Measurements from ENCODE around the gene PLA2G1B. TPM values are rescaled to one million over a fixed set of nuclear protein-coding genes. Genes with fewer than 3 reads are reported as not detected.

Gene PLA2G1B
- total and polyA plus RNA-seq, 4 experiments from 2014 or later = 0.99 TPM; not detected in 3

DNA sequence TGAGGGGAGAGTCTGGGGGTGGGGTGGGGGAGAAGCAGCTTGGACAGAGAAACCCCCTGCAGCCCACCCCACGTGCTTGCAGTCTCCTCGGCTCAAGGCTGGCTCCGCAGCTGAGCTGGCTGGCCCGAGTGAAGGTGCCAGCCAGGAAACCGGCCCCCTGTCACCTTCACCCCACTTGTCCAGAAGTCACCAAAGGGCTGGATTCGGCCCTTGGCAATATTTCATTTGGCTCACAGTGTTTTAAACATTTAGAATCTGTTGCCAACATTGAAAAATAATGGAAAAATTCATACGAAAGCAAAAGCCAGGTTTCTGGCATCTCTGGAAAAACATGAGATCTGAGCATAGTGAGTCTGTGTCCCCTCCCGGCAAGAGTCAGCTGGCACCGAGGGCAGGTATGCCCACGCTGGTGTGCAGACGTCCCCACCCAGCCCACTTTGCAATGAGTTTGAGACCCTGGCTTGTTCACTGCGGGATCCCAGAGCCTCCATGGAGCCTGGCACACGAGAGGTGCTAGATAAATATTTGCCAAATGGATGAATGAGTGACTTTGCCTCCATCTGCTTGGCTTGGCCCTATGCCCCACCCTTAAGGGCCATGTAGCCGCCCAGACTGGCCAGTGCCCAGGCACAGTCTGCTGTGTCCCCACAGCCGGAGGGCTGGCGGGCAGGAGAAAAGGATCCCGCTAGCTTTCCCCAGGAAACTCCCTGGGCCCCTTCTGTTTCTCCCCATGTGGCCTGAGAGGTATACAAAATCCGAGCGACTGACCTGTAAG lies 23.2 kb upstream of the PLA2G1B start:
- Mint-ChIP-seq H3K4me1 (no peaks in the 10 kb centered on the region), H3K27me3 (peaks cover 4 to 10% of the 10 kb centered on the region in 2 donors), H3K27ac (no peak overlapping the region), H3K4me3 (no peak overlapping the region), H3K36me3 (no peaks in the 10 kb centered on the region), H3K9me3 (no peaks in the 10 kb centered on the region)
- POLR2A ChIA-PET (ENCODE audit: partially characterized antibody) = no interaction called here
- DNase-seq = no peak
- CTCF ChIA-PET (ENCODE audit: partially characterized antibody) = no interaction called here
- Histone ChIP-seq H3K4me1 (ENCODE audit: insufficient read depth, low read length) (no peaks in the 10 kb centered on the region), H3K4me3 (ENCODE audit: low read length in 2 of 2) (no peak overlapping the region), H3K36me3 (ENCODE audit: insufficient read depth, low read length) (no peaks in the 10 kb centered on the region), H3K9me3 (ENCODE audit: control insufficient read depth in 1 of 2, low read length in 2 of 2) (no peaks in the 10 kb centered on the region), H3K27me3 (ENCODE audit: insufficient read depth, low read length) (no peaks in the 10 kb centered on the region), H3K27ac (ENCODE audit: low read depth, low read length) (no peak overlapping the region)
- intact Hi-C loops (cut with micrococcal nuclease) = no loop called here

DNA sequence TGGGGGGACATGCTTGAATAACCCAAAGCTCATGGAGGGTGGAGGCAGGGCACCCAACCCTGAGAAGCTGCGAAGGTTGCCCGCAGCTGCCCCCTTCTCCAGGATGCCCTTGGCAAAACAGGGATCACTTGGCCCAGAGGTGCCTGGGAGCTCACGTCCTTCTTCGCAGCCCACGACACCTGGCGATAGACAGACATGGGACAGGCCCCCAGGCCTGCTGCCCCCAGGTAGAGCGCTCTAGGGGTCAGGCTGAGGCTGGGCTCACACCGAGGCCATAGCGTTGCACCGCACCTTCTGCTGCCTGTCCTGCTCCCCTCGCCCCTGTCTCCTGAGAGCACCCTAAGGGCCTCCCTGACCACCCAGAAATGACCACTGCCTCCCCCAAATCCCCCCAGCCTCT lies 20.2 kb upstream of the PLA2G1B start:
- H3K9me3 Mint-ChIP-seq = no peaks in the 10 kb centered on the region

DNA sequence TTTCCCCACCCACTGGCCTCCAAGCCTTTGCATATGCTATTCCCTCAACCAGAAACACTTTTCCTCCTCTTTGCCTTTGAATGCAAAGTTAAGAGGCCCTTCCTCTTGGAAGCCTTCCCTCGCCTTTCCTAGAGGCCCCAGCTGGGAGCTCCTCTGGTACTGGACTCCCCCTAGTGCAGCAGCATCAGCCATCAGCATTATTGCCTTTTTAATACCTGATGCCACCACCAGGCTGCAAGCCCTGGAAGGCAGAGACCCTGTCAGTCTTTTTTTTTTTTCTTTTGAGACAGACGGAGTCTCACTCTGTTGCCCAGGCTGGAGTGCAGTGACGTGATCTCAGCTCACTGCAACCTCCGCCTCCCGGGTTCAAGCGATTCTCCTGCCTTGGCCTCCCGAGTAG lies 19.1 kb upstream of the PLA2G1B start:
- no peaks in the 10 kb centered on the region for H3K36me3 Mint-ChIP-seq
- POLR2A ChIA-PET (ENCODE audit: partially characterized antibody) = no interaction called here

More for the DNA sequence above, 20.2 kb upstream of the PLA2G1B start:
- Mint-ChIP-seq H3K27me3 (peaks cover 6 to 9% of the 10 kb centered on the region in 2 donors), H3K4me1 (no peaks in the 10 kb centered on the region), H3K36me3 (no peaks in the 10 kb centered on the region), H3K27ac (no peak overlapping the region), H3K4me3 (no peak overlapping the region)
- intact Hi-C loops (cut with micrococcal nuclease) = no loop called here
- H3K4me3 ChIP-seq (ENCODE audit: low read length in 2 of 2) = no peak overlapping the region
- no peaks in the 10 kb centered on the region for H3K27me3 ChIP-seq (ENCODE audit: insufficient read depth, low read length)
- ChIA-PET CTCF (ENCODE audit: partially characterized antibody) (interaction anchor here (1.3 kb wide), 1 partner anchor 13 kb away, joined by 3 read pairs; no protein-coding TSS in a partner anchor), POLR2A (ENCODE audit: partially characterized antibody) (no interaction called here)
- H3K4me1 ChIP-seq (ENCODE audit: insufficient read depth, low read length) = no peaks in the 10 kb centered on the region
- no peaks in the 10 kb centered on the region for H3K9me3 ChIP-seq (ENCODE audit: control insufficient read depth in 1 of 2, low read length in 2 of 2)
- no peaks in the 10 kb centered on the region for H3K36me3 ChIP-seq (ENCODE audit: insufficient read depth, low read length)
- H3K27ac ChIP-seq (ENCODE audit: low read depth, low read length) = no peak overlapping the region
- DNase-seq = no peak

DNA sequence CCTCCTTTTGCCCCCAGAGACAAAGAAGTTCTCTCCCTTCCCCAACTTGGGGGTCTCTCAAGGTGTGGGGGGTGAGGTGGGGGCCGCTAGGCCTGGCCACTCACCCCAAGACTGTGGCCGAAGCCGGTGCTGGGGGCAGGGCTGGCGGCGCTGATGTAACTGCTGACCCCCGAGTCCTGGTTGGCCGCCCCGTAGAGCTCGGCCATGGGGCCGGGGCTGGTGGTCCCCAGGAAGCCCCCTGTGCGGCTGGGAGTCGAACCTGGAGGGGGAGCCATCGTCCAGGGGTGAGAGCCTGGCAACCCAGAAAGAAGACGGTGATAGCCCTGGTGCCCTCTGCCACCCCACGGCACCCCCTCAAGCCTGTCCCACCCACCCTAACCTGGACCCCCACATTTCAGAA lies 18.5 kb upstream of the PLA2G1B start:
- no peaks in the 10 kb centered on the region for H3K9me3 ChIP-seq (ENCODE audit: control insufficient read depth in 1 of 2, low read length in 2 of 2)
- no peak for DNase-seq
- H3K36me3 ChIP-seq (ENCODE audit: insufficient read depth, low read length) = no peaks in the 10 kb centered on the region
- no peaks in the 10 kb centered on the region for H3K27me3 ChIP-seq (ENCODE audit: insufficient read depth, low read length)
- no peak overlapping the region for H3K4me3 ChIP-seq (ENCODE audit: low read length in 2 of 2)
- intact Hi-C loops (cut with micrococcal nuclease) = no loop called here
- H3K36me3 Mint-ChIP-seq = no peaks in the 10 kb centered on the region
- no peak overlapping the region for H3K4me3 Mint-ChIP-seq
- POLR2A ChIA-PET (ENCODE audit: partially characterized antibody) = no interaction called here
- no peaks in the 10 kb centered on the region for H3K4me1 Mint-ChIP-seq
- H3K9me3 Mint-ChIP-seq = no peaks in the 10 kb centered on the region
- CTCF ChIA-PET (ENCODE audit: partially characterized antibody) = no interaction called here
- H3K27me3 Mint-ChIP-seq = peaks cover 4 to 9% of the 10 kb centered on the region in 2 donors
- no peaks in the 10 kb centered on the region for H3K4me1 ChIP-seq (ENCODE audit: insufficient read depth, low read length)
- no peak overlapping the region for H3K27ac Mint-ChIP-seq
- H3K27ac ChIP-seq (ENCODE audit: low read depth, low read length) = no peak overlapping the region

More for the DNA sequence above, 19.1 kb upstream of the PLA2G1B start:
- Histone ChIP-seq H3K27me3 (ENCODE audit: insufficient read depth, low read length) (no peaks in the 10 kb centered on the region), H3K9me3 (ENCODE audit: control insufficient read depth in 1 of 2, low read length in 2 of 2) (no peaks in the 10 kb centered on the region), H3K36me3 (ENCODE audit: insufficient read depth, low read length) (no peaks in the 10 kb centered on the region), H3K27ac (ENCODE audit: low read depth, low read length) (no peak overlapping the region), H3K4me1 (ENCODE audit: insufficient read depth, low read length) (no peaks in the 10 kb centered on the region), H3K4me3 (ENCODE audit: low read length in 2 of 2) (no peak overlapping the region)
- intact Hi-C loops (cut with micrococcal nuclease) = no loop called here
- H3K4me1 Mint-ChIP-seq = no peaks in the 10 kb centered on the region
- no peak for DNase-seq
- no peaks in the 10 kb centered on the region for H3K9me3 Mint-ChIP-seq
- peaks cover 4 to 9% of the 10 kb centered on the region in 2 donors for H3K27me3 Mint-ChIP-seq
- CTCF ChIA-PET (ENCODE audit: partially characterized antibody) = no interaction called here
- no peak overlapping the region for H3K27ac Mint-ChIP-seq
- no peak overlapping the region for H3K4me3 Mint-ChIP-seq

DNA sequence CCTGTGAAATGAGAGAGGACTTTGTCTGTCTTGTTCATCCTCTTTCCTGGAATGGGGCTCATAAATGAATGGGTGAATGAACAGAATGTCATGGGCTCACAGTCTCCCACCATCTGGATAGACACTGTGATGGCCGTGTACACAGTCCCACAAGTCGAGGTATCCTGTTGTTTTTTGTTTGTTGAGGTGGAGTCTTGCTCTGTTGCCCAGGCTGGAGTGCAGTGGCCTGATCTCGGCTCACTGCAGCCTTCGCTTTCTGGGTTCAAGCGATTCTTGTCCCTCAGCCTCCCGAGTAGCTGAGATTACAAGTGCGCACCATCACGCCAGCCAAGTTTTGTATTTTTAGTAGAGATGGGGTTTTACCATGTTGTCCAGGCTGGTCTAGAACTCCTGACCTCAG lies 16.1 kb upstream of the PLA2G1B start:
- Histone ChIP-seq H3K36me3 (ENCODE audit: insufficient read depth, low read length) (no peaks in the 10 kb centered on the region), H3K4me3 (ENCODE audit: low read length in 2 of 2) (no peak overlapping the region), H3K27ac (ENCODE audit: low read depth, low read length) (no peak overlapping the region), H3K9me3 (ENCODE audit: control insufficient read depth in 1 of 2, low read length in 2 of 2) (no peaks in the 10 kb centered on the region), H3K27me3 (ENCODE audit: insufficient read depth, low read length) (no peaks in the 10 kb centered on the region), H3K4me1 (ENCODE audit: insufficient read depth, low read length) (no peaks in the 10 kb centered on the region)
- H3K9me3 Mint-ChIP-seq = peaks cover 0 to 1% (median under 1%) of the 10 kb centered on the region in 8 donors
- intact Hi-C loops (cut with micrococcal nuclease) = no loop called here
- H3K27me3 Mint-ChIP-seq = peaks cover 5 to 8% of the 10 kb centered on the region in 2 donors
- H3K4me1 Mint-ChIP-seq = no peaks in the 10 kb centered on the region
- H3K4me3 Mint-ChIP-seq = no peak overlapping the region
- H3K27ac Mint-ChIP-seq = no peak overlapping the region
- no peak for DNase-seq
- H3K36me3 Mint-ChIP-seq = no peaks in the 10 kb centered on the region
- ChIA-PET CTCF (ENCODE audit: partially characterized antibody) (interaction anchor here (0.6 kb wide), 1 partner anchor 23 kb away, joined by 3 read pairs; no protein-coding TSS in a partner anchor), POLR2A (ENCODE audit: partially characterized antibody) (no interaction called here)

DNA sequence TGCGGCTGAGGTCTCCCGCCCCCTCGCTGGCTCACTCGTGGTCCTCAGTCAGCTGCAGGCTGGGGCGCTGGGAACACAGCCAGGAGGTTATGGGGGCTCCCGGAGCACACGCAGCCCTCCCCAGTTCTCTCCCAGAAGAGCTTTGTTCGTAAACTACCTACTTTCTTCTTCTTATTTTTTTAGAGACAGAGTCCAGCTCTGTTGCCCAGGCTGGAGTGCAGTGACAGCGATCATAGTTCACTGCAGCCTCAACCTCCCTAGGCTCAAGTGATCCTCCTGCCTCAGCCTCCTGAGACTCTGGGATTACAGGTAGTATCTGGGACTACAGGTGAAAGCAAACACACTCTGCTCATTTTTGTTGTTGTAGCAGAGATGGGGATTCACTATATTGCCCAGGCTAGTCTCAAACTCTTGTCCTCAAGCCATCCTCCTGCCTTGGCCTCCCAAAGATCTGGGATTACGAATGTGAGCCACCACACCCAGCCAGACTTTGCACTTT lies 15.5 kb upstream of the PLA2G1B start:
- Mint-ChIP-seq H3K4me3 (no peak overlapping the region), H3K36me3 (no peaks in the 10 kb centered on the region), H3K9me3 (peaks cover 0 to 6% (median 4%) of the 10 kb centered on the region in 8 donors), H3K27me3 (peaks cover 5 to 8% of the 10 kb centered on the region in 2 donors), H3K4me1 (no peaks in the 10 kb centered on the region), H3K27ac (no peak overlapping the region)
- CTCF ChIA-PET (ENCODE audit: partially characterized antibody) = interaction anchor here (0.5 to 0.6 kb wide), 2 partner anchors 24 to 154 kb away, joined by 3 read pairs; no protein-coding TSS in a partner anchor
- Histone ChIP-seq H3K27me3 (ENCODE audit: insufficient read depth, low read length) (no peaks in the 10 kb centered on the region), H3K4me3 (ENCODE audit: low read length in 2 of 2) (no peak overlapping the region), H3K4me1 (ENCODE audit: insufficient read depth, low read length) (no peaks in the 10 kb centered on the region), H3K36me3 (ENCODE audit: insufficient read depth, low read length) (no peaks in the 10 kb centered on the region), H3K27ac (ENCODE audit: low read depth, low read length) (no peak overlapping the region), H3K9me3 (ENCODE audit: control insufficient read depth in 1 of 2, low read length in 2 of 2) (no peaks in the 10 kb centered on the region)
- intact Hi-C loops (cut with micrococcal nuclease) = no loop called here
- no peak for DNase-seq
- POLR2A ChIA-PET (ENCODE audit: partially characterized antibody) = no interaction called here

DNA sequence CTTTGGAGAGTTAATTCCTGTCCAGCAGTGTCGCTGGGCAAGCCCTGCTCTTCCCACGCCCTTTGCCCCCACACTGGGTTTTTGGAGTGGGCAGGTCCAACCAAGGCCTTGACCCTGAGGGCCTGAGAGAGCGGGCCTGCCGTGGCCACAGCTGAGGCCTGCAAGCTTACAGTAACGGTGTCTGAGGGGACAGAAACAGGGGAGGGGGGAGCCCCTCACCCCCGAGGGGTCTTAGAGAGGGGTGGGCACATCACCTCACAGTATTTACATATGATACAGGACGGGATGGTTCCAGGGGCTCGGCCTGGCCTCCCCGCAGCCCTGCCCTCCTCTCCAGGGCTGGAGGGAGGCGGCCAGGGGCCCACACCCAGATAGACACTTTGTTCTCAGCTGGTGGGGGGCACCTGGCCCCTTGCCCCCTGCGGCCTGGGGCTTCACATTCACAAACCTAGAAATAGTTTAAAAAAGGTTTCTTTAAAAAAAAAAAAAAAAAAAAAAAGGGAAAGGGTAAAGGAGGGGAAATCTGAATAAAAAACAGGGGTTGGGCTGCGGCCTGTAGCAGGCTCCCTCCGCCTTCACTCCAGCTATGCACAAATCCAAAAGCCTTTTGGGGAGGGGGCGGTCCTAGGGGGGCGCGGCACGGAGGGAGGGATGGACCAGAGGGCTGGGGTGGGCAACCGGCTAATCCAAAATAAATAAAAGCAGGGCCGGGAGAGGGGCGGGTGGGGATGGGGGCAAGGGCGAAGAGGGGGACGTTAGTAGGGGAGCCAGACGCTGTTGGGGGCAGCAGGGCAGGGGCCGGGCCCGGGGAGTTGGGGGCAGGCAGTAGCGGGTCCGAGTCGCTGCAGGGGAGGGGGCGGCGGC lies 14.8 kb upstream of the PLA2G1B start:
- Mint-ChIP-seq H3K27ac (no peak overlapping the region), H3K27me3 (peaks cover 3 to 8% of the 10 kb centered on the region in 2 donors), H3K4me3 (no peak overlapping the region), H3K4me1 (no peaks in the 10 kb centered on the region), H3K9me3 (peaks cover 0 to 12% (median 11%) of the 10 kb centered on the region in 8 donors), H3K36me3 (peaks cover 3 to 6% of the 10 kb centered on the region in 2 donors)
- no peaks in the 10 kb centered on the region for H3K27me3 ChIP-seq (ENCODE audit: insufficient read depth, low read length)
- no peaks in the 10 kb centered on the region for H3K9me3 ChIP-seq (ENCODE audit: control insufficient read depth in 1 of 2, low read length in 2 of 2)
- intact Hi-C loops (cut with micrococcal nuclease) = no loop called here
- H3K4me1 ChIP-seq (ENCODE audit: insufficient read depth, low read length) = no peaks in the 10 kb centered on the region
- no peak overlapping the region for H3K27ac ChIP-seq (ENCODE audit: low read depth, low read length)
- CTCF ChIA-PET (ENCODE audit: partially characterized antibody) = interaction anchor here (0.5 kb wide), 1 partner anchor 154 kb away, joined by 3 read pairs; no protein-coding TSS in a partner anchor
- no peaks in the 10 kb centered on the region for H3K36me3 ChIP-seq (ENCODE audit: insufficient read depth, low read length)
- DNase-seq = no peak
- POLR2A ChIA-PET (ENCODE audit: partially characterized antibody) = no interaction called here
- H3K4me3 ChIP-seq (ENCODE audit: low read length in 2 of 2) = no peak overlapping the region

Measured in CD4-positive, alpha-beta memory T cell (primary cell).